HG03039 (cell line): ENCODE measurements around the gene MRPS5.
A peak's percentile ranks its signal among the peaks of the same experiment; 100 is the strongest.
"Not testable (repeated sequence)": the region's sequence is repeated elsewhere in the genome, so short reads cannot be mapped to it uniquely, and the experiment has no call there.

Experiments
- ATAC-seq: cut with Tn5 transposase; IDR thresholded peaks from one replicate; pipeline ENCODE4 v1.9.1; 2021; ENCODE audit warnings: mild to moderate bottlenecking, moderate library complexity; ENCODE audit not compliant: unreplicated experiment

MRPS5 gene

DNA sequence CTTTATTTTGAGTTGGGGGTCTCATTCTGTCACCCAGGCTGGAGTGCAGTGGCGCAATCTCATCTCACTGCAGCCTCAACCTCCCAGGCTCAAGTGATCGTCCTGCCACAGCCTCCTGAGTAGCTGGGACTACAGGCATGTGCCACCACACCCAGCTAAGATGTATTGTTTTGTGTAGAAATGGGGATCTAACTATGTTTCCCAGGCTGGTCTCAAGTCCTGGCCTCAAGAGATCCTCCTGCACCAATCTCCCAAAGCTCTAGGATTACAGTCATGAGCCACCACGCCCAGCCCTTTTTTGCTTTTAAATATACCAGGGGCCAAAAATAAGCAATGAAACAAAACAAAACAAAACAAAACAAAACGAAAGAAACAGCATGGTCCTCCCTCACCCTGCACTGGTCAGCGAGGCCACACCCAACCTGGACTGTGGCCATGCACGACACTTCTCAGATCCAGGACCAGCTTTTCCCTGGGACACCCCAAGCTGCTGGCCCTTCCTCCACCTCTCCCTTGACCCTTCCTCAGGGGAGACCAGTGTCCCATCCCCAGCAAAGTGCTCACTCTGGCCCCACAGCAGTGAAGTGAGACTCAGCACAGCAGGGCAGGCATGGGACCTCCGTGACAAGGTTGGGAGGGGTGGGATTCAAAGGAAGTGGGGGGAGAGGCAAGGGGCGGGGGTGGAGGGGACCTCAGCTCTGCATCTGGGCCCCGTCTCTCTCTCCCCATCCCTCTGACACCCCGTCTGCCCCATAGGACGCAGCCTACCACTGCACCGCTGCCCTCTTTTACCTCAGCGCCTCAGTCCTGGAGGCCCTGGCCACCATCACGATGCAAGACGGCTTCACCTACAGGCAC is 72.6 kb downstream of the MRPS5 start:
- ATAC-seq: no peak

DNA sequence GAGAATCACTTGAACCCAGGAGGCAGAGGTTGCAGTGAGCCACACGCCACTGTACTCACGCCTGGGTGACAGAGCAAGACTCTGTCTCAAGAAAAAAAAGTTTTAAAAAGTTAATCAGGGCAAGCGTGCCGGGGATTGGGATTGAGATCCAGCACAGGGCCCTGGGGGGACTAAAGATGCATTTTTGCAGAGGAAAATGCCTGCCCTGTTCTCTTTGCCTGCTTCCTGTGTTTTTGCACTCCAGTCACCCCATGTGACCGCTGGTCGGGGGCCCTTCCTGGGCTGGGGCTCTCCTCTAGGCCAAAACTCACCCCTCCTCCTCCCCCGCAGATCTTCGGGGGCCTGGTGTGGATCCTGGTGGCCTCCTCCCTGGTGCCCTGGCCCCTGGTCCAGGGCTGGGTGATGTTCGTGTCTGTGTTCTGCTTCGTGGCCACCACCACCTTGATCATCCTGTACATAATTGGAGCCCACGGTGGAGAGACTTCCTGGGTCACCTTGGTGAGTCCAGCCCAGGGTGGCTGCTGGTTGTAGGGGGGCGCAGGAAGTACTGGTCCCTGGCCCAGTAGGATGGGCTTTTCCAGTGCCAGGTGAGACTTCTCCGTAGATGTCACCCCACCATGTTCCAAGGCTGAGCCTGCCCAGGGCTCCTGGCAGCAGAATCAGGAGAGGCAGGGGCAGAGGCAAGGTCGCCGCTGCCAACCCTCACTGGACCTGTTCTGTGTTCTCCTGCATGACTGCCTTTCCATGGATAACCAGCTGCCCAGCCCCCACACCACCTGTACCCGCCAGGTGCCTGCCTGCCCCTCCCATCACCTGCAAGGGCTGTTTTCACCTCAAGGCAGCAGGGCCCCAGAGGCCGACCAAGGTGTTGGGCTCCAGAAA is 73.7 kb downstream of the MRPS5 start:
- no peak for ATAC-seq

DNA sequence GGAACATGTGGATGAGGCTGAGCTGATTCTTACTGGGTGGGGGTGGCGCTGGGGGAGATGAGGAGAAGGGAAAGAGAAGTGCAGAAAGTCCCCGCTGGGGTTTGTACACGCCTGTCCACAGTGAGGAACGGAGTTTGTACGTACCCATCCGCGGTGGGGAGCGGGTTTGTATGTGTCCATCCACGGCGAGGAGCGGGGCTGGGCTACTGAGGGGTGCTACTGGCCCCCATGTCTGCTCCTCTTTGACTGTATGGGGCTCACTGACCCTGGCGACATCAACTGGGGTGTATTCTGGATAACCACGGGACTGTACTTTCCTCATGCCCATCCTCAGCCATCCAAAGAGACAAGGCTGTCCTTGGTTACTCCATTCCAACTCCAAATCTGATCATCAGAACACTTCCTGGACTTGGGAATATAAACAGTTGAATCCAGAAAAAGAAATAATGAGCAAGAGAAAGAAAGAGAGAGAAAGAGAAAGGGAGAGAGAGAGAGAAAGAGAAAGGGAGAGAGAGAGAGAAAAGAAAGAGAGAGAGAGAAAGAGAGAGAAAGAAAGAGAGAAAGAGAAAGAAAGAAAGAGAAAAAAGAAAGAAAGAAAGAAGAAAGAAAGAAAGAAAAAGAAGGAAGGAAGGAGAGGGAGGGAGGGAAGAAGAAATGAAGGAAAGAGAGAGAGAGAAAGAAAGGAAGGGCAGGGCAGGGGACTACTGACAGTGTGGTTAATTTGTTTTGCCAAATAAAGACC is 75.1 kb downstream of the MRPS5 start:
- ATAC-seq: no peak

DNA sequence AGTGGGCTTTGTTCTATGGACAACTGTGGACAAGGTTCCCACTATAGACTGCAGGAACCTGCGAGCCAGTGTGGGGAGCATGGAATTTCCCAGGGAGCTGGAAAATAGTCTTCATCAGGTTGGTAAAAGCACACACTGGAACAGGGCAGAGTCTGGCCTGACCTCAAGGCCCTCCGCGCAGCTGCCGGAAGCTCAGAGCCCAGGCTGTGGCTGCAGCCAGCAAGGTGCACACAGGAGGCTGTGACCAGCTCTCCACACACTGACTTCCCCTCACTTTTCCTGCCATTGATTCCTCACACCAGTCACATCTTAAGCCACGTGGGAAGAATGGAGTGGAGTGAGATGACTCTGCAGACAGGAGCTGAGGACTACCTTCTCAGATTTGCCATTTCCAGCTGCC is 77.0 kb downstream of the MRPS5 start:
- no peak for ATAC-seq

DNA sequence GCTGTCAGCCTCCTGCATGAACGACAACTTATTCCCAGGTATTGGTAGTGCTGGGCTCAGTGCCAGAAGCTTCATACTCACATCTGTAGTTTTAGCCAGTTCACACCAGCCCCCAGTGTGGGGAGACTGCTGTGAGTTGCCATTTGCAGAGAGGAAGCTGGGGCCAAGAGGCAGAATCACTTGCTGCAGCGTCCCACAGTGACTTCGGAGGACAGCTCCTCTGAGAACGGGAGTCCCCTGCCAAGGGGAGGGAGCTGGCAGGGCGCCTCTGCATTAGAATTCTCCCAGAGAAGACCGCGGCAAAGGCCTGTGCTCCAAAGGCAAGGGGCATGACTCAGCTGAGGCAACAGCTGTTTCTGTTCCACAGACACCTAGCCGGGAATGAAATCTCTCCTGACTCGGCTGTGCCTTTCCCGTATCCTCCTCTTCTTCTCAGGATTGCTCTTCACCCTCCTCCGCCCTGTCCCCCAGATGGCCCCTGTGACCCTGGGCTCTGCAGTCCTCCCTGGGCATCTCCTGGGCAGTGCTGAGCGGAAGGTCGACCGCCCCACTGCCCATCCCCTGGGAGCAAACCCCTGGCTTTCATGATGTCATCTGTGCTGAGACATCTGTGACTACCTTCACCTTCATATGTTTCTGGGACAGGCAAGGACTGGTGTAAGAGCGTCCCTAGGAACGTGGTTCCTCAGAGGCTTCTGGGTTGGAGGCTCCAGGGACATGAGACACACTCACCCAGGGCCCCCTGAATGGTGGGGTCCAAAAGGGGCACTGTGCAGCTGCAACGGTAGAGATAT is 78.1 kb downstream of the MRPS5 start:
- ATAC-seq: no peak

DNA sequence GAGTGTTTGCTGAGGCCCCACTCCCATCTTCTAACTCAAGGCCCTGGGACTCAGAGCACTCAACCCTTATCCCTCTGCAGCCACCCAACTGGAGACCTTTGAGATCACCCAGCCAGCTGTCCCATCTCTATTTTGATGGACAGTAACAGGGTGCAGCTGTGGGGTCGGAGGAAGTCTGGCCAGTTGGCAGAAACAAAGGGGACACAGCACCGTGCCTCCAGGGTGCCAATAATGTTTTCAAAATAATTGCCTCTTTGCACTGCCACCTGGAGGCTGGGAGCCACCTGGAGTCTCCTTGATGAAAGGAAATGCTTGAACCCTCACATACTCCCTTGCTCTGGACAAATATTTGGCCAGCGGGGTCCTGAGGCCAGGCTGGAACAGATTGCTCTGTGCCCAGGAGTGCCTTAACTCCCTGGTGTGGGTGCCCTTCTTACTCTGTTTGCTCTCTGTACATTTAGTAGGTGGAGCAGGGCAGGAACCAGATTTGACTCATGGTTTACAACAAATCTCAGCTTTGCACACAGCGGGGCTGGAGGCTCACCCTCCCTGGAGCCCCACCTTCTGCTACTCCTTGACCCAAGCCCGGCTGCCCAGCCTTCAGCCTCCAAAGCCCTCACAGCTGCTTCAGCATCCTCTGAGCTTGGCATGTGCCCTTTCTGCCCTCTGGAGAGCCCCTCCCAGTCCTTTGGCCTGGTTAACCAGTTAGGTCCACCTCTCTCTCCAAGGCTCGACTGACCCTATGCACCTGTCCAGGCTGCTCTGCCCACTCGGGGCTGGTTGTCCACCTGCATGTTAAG is 78.9 kb downstream of the MRPS5 start:
- ATAC-seq: no peak

DNA sequence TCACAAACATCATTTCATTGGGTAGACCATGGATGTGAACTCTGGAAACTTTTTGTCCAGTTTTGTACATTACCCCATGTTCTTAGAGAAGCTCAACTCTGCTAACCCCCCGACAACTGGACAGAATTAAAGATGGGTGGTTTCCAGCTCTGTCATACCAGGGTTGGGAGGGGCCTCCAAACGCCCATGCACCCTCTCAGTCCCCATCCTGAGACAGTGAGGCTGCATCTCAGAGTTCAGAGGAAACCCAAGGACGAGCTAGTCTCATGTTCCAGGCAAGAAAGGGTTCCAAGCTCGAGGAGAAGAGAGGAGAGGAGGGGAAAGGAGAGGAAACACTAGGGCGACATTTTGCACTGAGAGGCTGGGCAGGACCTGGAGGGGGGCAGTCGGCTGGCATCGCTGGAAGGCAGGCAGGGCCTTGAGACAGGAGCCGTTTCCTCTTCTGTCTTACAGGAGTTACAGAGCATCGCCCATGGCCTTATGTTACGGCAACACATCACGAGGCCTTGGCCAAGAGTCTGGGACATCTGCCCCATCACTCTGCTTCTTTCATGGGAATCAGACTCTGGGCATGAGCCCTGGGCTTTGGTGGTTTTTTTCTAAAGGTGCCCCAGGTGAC is 79.7 kb downstream of the MRPS5 start:
- peak; percentile 38 for ATAC-seq

DNA sequence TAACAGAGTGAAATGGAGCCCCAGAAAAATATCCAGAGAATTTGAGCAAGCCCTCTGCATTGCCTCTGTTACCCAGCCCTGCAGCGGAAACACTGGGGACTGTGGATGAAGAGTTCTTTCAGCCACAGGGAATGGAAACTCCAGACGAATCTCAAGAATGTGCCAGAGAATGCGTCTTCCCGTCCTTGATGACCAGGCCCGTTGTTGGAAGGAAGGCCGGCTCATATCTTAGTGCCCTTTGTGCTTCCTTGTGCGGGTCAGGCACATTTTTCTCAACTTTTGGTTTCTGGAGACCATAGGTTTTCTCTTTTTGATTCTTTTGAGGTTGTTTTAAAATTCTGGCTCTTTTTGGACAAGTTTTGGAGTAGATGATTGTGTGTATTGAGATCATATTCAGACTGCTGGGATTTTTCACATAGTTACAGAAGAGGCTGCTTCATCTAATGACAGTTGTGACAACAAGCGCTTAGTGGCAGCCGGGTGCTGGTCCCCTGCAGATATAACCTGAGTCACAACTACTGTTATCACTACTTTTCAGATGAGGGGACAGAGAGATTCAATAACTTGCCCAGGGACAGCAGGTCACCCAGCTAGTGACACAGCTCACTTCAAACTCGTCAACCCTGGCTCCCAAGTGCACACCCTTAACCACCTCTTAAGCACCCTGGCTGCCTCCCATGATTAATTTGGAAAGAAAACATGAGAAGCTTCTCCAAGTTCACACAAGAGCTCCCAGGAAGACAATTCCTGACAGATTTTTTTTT is 80.4 kb downstream of the MRPS5 start:
- peak; percentile 31 for ATAC-seq

DNA sequence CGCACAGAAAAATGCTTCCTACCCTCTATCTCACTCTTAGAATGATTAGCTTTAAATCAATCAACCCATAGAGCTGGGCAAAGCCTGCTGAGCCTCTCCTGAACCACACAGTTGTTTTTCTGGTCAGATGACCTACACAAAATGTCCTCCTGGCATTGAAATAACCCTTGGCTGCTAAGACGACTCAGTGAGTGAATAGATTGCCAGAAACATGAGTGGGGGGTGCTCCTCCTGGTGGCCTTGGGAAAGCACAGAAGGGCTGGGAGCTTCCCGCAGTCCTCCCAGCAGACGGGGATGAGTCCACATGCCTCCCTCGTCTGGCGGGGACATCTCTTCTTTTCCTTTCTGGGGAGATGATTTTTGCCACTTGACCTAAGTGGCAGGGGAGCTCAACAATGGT is 81.2 kb downstream of the MRPS5 start:
- ATAC-seq: no peak

DNA sequence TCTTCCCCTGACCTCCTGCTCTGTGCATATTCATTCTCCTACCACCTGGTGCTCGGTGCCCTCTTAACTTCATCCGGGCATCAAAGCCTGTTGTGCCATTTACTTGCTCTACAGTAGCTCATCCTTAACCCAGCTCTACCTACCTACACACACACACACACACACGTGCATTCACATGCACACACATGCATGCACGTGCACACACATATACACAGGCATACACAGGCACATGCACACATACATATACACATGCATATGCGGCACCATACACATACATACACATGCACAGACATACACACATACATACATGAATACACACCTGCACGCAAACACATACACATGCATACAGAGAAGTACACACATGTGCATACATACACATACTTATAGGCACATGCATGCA is 81.6 kb downstream of the MRPS5 start:
- ATAC-seq: no peak

DNA sequence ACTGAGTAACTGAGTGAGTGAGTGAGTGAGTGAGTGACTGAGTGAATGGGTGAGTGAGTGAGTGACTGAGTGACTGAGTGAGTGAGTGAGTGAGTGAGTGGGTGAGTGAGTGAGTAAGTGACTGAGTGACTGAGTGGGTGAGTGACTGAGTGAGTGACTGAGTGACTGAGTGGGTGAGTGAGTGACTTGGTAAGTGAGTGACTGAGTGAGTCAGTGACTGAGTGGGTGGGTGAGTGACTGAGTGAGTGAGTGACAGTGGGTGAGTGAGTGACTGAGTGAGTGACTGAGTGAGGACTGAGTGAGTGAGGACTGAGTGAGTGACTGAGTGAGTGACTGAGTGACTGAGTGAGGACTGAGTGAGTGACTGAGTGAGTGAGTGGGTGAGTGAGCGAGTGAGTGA is 82.2 kb downstream of the MRPS5 start:
- no peak for ATAC-seq

DNA sequence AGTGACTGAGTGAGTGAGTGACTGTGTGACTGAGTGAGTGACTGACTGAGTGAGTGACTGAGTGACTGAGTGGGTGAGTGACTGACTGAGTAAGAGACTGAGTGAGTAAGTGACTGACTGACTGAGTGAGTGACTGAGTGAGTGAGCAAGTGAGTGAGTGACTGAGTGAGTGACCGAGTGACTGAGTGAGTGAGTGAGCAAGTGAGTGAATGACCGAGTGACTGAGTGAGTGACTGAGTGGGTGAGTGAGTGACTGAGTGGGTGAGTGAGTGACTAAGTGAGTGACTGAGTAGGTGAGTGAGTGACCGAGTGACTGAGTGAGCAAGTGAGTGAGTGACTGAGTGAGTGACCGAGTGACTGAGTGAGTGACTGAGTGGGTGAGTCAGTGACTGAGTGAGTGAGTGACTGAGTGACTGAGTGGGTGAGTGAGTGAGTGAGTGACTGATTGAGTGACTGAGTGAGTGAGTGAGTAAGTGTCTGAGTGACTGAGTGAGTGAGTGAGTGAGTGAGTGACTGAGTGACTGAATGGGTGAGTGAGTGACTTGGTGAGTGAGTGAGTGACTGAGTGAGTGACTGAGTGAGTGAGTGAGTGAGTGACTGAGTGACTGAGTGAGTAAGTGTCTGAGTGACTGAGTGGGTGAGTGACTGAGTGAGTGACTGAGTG is 82.8 kb downstream of the MRPS5 start:
- no peak for ATAC-seq

DNA sequence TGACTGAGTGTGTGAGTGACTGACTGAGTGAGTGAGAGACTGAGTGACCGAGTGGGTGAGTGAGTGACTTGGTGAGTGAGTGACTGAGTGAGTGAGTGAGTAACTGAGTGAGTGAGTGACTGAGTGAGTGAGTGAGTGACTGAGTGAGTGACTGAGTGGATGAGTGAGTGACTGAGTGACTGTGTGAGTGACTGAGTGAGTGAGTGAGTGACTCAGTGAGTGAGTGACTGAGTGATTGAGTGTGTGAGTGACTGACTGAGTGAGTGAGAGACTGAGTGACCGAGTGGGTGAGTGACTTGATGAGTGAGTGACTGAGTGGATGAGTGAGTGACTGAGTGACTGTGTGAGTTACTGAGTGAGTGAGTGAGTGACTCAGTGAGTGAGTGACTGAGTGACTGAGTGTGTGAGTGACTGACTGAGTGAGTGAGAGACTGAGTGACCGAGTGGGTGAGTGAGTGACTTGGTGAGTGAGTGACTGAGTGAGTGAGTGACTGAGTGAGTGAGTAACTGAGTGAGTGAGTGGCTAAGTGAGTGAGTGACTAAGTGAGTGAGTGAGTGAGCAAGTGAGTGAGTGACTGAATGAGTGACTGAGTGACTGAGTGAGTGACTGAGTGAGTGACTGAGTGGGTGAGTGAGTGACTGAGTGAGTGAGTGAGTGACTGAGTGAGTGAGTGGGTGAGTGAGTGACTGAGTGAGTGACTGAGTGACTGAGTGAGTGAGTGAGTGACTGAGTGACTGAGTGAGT is 83.6 kb downstream of the MRPS5 start:
- ATAC-seq: not testable (repeated sequence)

DNA sequence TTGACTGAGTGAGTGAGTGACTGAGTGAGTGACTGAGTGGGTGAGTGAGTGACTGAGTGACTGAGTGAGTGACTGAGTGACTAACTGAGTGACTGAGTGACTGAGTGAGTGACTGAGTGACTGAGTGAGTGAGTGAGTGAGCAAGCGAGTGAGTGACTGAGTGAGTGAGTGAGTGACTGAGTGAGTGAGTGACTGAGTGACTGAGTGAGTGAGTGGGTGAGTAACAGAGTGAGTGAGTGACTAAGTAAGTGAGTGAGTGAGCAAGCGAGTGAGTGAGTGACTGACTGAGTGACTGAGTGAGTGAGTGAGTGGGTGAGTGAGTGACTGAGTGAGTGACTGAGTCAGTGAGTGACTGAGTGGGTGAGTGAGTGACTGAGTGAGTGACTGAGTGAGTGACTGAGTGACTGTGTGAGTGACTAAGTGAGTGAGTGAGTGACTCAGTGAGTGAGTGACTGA is 84.2 kb downstream of the MRPS5 start:
- no peak for ATAC-seq

DNA sequence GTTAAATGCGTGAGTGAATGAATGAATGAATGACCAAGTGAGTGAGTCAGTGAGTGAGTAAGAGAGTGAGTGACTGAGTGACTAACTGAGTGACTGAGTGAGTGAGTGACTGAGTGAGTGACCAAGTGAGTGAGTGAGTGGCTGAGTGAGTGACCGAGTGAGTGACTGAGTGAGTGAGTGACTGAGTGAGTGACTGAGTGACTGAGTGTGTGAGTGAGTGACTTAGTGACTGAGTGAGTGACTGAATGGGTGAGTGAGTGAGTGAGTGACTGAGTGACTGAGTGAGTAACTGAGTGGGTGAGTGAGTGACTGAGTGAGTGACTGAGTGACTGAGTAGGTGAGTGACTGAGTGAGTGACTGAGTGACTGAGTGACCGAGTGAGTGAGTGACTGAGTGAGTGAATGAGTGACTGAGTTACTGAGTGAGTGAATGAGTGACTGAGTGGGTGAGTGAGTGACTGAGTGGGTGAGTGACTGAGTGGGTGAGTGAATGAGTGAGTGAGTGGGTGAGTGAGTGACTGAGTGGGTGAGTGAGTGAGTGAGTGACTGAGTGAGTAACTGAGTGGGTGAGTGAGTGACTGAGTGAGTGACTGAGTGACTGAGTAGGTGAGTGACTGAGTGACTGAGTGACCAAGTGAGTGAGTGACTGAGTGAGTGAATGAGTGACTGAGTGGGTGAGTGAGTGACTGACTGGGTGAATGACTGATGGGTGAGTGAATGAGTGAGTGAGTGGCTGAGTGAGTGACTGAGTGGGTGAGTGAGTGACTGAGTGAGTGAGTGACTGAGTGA is 84.8 kb downstream of the MRPS5 start:
- ATAC-seq: no peak
